HG02943 (cell line): ENCODE results near the gene MAP3K19.
A peak's percentile ranks its signal among the peaks of the same experiment; 100 is the strongest.
"Not testable (repeated sequence)": the region's sequence is repeated elsewhere in the genome, so short reads cannot be mapped to it uniquely, and the experiment has no call there.

Experiments used
- ATAC-seq: cut with Tn5 transposase; IDR thresholded peaks from one replicate; pipeline ENCODE4 v1.9.1; 2021; ENCODE audit warnings: mild to moderate bottlenecking, low read depth, moderate library complexity; ENCODE audit not compliant: unreplicated experiment

Gene MAP3K19

GRCh38 chr2:135052997-135053474 is 5.8 kb upstream of the MAP3K19 start:
- peak; percentile 35 for ATAC-seq

GRCh38 chr2:135052042-135052876 is 5.0 kb upstream of the MAP3K19 start, which contains the start of gene RAB3GAP1:
Gene RAB3GAP1 (plus strand): TSS chr2:135052292. CDS start chr2:135052308, 16 bp downstream.
- peak; percentile 85 for ATAC-seq

GRCh38 chr2:135050684-135051083 is 3.4 kb upstream of the MAP3K19 start:
- no peak for ATAC-seq

- no peak for ATAC-seq
Measured at GRCh38 chr2:135050132-135050531, 2.9 kb upstream of the MAP3K19 start.

GRCh38 chr2:135048122-135048521 is 875 bp upstream of the MAP3K19 start:
- no peak for ATAC-seq

GRCh38 chr2:135043345-135043744 is 3.9 kb downstream of the MAP3K19 start:
- ATAC-seq: no peak

- ATAC-seq: no peak
Measured at GRCh38 chr2:135037831-135038230, 9.4 kb downstream of the MAP3K19 start.

- not testable (repeated sequence) for ATAC-seq
Measured at GRCh38 chr2:135033216-135033615, 14.0 kb downstream of the MAP3K19 start.

- no peak for ATAC-seq
Measured at GRCh38 chr2:135030826-135031225, 16.4 kb downstream of the MAP3K19 start.

- no peak for ATAC-seq
Measured at GRCh38 chr2:135029481-135030134, 17.6 kb downstream of the MAP3K19 start.

GRCh38 chr2:135023886-135024485 is 23.3 kb downstream of the MAP3K19 start:
- no peak for ATAC-seq

GRCh38 chr2:135022952-135023880 is 24.0 kb downstream of the MAP3K19 start:
- no peak for ATAC-seq

- ATAC-seq: no peak
Measured at GRCh38 chr2:135021618-135022017, 25.6 kb downstream of the MAP3K19 start.

GRCh38 chr2:135011633-135012032 is 35.6 kb downstream of the MAP3K19 start:
- ATAC-seq: no peak

- ATAC-seq: no peak
Measured at GRCh38 chr2:135010200-135010942, 36.9 kb downstream of the MAP3K19 start.

- no peak for ATAC-seq
Measured at GRCh38 chr2:135009339-135009738, 37.9 kb downstream of the MAP3K19 start.

- no peak for ATAC-seq
Measured at GRCh38 chr2:135005753-135006152, 41.5 kb downstream of the MAP3K19 start.

GRCh38 chr2:135004005-135004746 is 43.1 kb downstream of the MAP3K19 start:
- ATAC-seq: peak; percentile 87

- no peak for ATAC-seq
Measured at GRCh38 chr2:135002836-135003235, 44.4 kb downstream of the MAP3K19 start.
